ENCODE measurements around the gene GLCCI1.

The GLCCI1 gene

DNA sequence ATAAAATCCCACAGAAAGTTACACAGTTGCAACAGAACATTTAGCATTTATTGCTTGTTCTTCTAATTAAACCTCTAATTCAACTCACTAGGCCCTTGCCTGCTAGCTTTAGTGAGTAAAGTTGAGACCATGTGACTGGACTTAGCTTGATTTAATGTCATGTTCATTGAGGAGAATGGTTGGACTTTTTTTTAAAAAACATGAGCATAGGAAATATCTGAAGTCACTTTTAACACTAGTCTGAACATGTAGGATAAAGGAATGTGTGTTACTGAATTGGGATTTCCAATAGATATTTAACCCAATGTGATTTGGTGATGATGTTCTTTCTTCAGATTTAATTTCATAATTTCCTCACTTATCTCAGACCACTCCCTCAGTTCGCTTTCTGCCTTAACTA lies 24.6 kb upstream of the GLCCI1 start:
- Histone ChIP-seq H3K4me1 (no peaks in the 10 kb centered on the region), H3K4me3 (no peak overlapping the region), H3K9me3 (no peaks in the 10 kb centered on the region), H3K27me3 (ENCODE audit: low read depth) (no peaks in the 10 kb centered on the region; the same call in 1 of the 2 replicates), H3K36me3 (replicated peaks) (no peaks in the 10 kb centered on the region)
- DNase-seq (ENCODE audit: low spot score in 2 of 2) = no peak
- in situ Hi-C loops (cut with MboI; ENCODE audit: low sequenced_read_pairs) = no loop called here

DNA sequence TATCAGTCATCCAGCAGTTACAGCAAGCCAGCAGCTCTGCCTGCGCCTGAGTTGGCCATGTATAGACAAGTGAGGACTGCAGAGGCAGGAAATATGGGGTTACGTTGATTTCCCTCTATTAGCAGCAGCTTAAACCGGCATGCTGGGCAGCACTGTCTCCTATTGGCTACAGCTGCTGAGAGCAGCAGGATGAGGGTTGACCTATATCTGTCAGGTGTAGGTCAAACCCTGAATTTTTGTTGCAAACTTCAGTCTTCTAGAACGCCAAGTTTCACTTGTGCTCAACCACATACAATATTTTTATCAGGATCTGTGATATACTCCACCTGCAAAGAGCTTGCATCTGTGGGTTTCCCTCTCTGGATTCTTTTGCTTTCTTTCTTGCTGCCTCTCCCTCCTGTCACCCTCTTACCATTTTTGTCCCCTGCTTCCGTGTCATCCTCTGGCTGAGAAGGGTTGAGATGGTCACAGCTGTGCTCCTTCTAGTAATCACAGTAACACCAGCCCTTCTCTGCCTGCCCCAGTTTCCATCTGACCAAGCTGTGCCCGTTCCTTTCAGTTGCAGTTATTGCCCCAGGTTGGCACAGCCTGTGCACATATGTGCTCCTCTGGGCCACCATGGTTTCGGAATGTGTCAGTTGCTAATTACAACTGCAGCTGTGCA lies 23.8 kb upstream of the GLCCI1 start:
- in situ Hi-C loops (cut with MboI; ENCODE audit: low sequenced_read_pairs) = no loop called here
- Histone ChIP-seq H3K9me3 (no peaks in the 10 kb centered on the region), H3K4me3 (no peak overlapping the region), H3K4me1 (no peaks in the 10 kb centered on the region), H3K27me3 (ENCODE audit: low read depth) (no peaks in the 10 kb centered on the region; the same call in 1 of the 2 replicates), H3K36me3 (replicated peaks) (no peaks in the 10 kb centered on the region)
- no peak for DNase-seq (ENCODE audit: low spot score in 2 of 2)

GRCh38 chr7:7946486-7946885 lies 22.1 kb upstream of the GLCCI1 start:
- H3K27me3 ChIP-seq (ENCODE audit: low read depth) = no peaks in the 10 kb centered on the region
- no peaks in the 10 kb centered on the region for H3K9me3 ChIP-seq
- H3K4me3 ChIP-seq = no peak overlapping the region
- no peaks in the 10 kb centered on the region for H3K36me3 ChIP-seq (replicated peaks)
- in situ Hi-C loops (cut with MboI; ENCODE audit: low sequenced_read_pairs) = no loop called here
- no peaks in the 10 kb centered on the region for H3K4me1 ChIP-seq
- DNase-seq (ENCODE audit: low spot score in 2 of 2) = no peak

DNA sequence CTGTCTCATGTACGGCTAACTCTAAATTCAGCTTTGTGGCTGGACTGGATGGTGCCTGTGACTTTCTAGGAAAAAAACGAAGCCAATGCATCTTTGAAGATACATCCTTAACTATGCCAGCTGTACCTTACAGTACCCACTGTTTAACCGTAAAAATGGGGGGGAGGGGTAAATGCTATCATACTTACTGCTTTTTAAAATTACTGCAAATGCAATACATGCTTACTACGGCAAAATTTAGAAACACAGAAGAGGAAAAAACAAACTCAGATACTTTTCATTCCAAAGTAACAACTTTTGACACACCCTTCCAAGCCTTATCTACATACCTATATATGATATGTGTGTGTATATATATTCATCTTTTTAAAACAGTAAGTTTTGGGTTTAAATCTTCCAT lies 20.4 kb upstream of the GLCCI1 start:
- Histone ChIP-seq H3K27me3 (ENCODE audit: low read depth) (no peaks in the 10 kb centered on the region), H3K9me3 (no peaks in the 10 kb centered on the region), H3K36me3 (replicated peaks) (no peaks in the 10 kb centered on the region), H3K4me3 (no peak overlapping the region), H3K4me1 (no peaks in the 10 kb centered on the region)
- in situ Hi-C loops (cut with MboI; ENCODE audit: low sequenced_read_pairs) = no loop called here
- DNase-seq (ENCODE audit: low spot score in 2 of 2) = no peak

- peaks cover 8% of the 10 kb centered on the region for H3K4me1 ChIP-seq
- no peaks in the 10 kb centered on the region for H3K27me3 ChIP-seq (ENCODE audit: low read depth)
- H3K4me3 ChIP-seq = no peak overlapping the region
- DNase-seq (ENCODE audit: low spot score in 2 of 2) = no peak
- no peaks in the 10 kb centered on the region for H3K36me3 ChIP-seq (replicated peaks)
- in situ Hi-C loops (cut with MboI; ENCODE audit: low sequenced_read_pairs) = no loop called here
- H3K9me3 ChIP-seq = no peaks in the 10 kb centered on the region
Observed at GRCh38 chr7:7953806-7954205, 14.8 kb upstream of the GLCCI1 start.

DNA sequence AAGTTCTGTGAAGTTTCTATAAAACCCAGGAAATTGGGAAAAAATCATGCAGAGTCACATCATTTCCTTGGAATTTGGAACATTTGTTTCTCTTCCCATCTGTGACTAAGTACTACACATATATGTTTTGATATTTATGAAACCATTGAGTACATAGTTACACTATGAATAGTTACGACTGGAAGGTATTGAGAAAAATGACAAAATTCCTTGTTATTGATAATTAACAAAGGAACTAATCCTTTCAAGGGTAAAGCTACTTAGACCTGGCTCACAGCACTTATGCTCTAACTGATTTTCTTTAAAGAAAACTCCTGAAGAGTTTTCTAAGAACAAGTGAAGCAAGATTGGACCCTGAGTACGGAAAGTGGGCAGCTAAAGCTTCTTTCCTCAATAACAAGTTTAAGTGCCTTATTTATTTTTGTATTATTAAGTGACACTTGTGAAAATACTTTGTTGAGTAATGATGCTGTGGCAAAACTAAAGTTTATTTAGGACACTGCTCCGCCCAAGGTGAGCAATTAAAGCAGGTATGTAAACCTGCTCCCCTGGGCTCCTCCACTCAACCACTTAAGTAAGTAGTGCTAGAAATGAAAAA lies 12.0 kb upstream of the GLCCI1 start:
- Histone ChIP-seq H3K4me3 (no peak overlapping the region), H3K36me3 (replicated peaks) (no peaks in the 10 kb centered on the region), H3K9me3 (no peaks in the 10 kb centered on the region), H3K27me3 (ENCODE audit: low read depth) (no peaks in the 10 kb centered on the region), H3K4me1 (peaks cover 8% of the 10 kb centered on the region)
- in situ Hi-C loops (cut with MboI; ENCODE audit: low sequenced_read_pairs) = no loop called here
- DNase-seq (ENCODE audit: low spot score in 2 of 2) = no peak

- no peak overlapping the region for H3K4me3 ChIP-seq
- peaks cover 8% of the 10 kb centered on the region for H3K4me1 ChIP-seq
- no peaks in the 10 kb centered on the region for H3K27me3 ChIP-seq (ENCODE audit: low read depth)
- in situ Hi-C loops (cut with MboI; ENCODE audit: low sequenced_read_pairs) = no loop called here
- no peaks in the 10 kb centered on the region for H3K36me3 ChIP-seq (replicated peaks)
- no peak for DNase-seq (ENCODE audit: low spot score in 2 of 2)
- no peaks in the 10 kb centered on the region for H3K9me3 ChIP-seq
Observed at GRCh38 chr7:7957513-7957912, 11.1 kb upstream of the GLCCI1 start.

DNA sequence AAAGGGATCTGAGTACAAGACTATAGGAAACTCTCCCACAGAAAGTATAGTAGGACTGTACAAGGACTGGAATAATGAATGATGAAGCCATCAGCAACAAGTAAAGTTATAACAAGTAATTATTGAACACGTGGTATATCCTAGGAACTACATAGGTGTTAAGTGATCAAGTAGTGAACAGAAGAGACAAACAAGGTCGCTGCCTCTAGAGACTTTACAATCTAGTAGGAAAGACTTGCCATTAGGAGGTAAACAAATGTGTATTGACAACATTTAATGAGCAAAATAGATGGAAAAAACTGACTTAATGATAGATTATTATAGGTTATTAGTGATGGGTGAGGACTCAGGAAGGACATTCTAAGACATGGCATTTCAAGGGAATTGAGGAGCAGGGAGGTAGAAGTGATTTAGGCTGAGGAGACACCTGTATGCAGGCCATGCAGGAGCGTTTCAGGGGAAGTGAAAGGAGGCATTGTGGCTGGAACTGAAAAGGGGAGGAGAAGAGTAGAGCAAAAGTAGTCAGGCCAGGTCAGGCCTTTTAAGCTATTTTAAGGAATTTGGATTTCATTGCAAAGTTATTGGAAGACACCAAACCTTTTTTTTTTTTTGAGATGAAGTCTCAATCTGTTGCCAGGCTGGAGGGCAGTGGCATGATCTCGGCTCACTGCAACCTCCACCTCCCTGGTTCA lies 8.5 kb upstream of the GLCCI1 start:
- H3K4me1 ChIP-seq = peaks cover 3% of the 10 kb centered on the region; the same call in 1 of the 2 replicates
- in situ Hi-C loops (cut with MboI; ENCODE audit: low sequenced_read_pairs) = no loop called here
- no peak for DNase-seq (ENCODE audit: low spot score in 2 of 2)
- H3K4me3 ChIP-seq = no peak overlapping the region
- no peaks in the 10 kb centered on the region for H3K36me3 ChIP-seq (replicated peaks)
- no peaks in the 10 kb centered on the region for H3K27me3 ChIP-seq (ENCODE audit: low read depth)
- H3K9me3 ChIP-seq = no peaks in the 10 kb centered on the region

DNA sequence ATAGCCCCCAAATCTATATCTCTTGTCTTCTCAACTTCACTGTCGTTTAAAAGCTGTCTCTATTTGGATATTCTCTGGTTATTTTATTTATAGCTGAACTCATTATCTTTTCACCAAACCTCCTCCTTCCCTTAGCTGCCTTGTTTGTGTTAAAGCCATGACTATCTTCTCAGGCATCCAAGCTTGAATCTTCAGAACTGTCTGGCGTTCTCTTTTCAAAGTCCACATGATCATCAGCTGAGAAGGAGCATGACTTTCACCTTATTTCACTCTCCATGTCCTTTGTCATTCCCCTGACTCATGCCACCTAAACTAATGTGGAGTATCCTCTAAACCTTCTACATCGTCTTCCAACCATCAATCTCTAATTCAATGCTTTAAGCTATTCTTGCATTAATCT lies 5.7 kb upstream of the GLCCI1 start:
- Histone ChIP-seq H3K36me3 (replicated peaks) (no peaks in the 10 kb centered on the region), H3K4me1 (peaks cover 2% of the 10 kb centered on the region), H3K27me3 (ENCODE audit: low read depth) (no peaks in the 10 kb centered on the region), H3K4me3 (no peak overlapping the region), H3K9me3 (no peaks in the 10 kb centered on the region)
- in situ Hi-C loops (cut with MboI; ENCODE audit: low sequenced_read_pairs) = no loop called here
- DNase-seq (ENCODE audit: low spot score in 2 of 2) = no peak

DNA sequence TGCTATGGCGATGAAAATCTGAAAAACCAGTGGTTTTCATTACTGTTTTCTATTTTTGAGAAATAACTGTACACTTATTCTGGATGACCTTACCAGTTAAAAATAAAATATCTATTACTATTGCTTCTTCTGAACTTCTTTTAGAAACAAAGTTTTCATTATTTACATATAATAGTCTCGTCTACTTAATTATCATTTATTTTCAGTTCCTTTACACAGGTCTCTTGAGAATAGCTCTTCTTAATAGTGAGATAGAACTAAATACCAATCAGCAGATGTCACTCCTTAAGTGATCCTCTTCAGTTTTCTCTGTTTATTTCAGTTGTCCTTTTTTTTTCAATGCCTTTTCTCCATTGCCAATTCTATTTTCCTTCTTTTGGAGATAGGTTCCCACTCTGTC lies 4.3 kb upstream of the GLCCI1 start:
- Histone ChIP-seq H3K9me3 (no peaks in the 10 kb centered on the region), H3K27me3 (ENCODE audit: low read depth) (no peaks in the 10 kb centered on the region), H3K4me3 (no peak overlapping the region), H3K4me1 (peaks cover 6% of the 10 kb centered on the region), H3K36me3 (replicated peaks) (no peaks in the 10 kb centered on the region)
- in situ Hi-C loops (cut with MboI; ENCODE audit: low sequenced_read_pairs) = no loop called here
- DNase-seq (ENCODE audit: low spot score in 2 of 2) = no peak

- Histone ChIP-seq H3K27me3 (ENCODE audit: low read depth) (no peaks in the 10 kb centered on the region), H3K36me3 (replicated peaks) (no peaks in the 10 kb centered on the region), H3K4me3 (no peak overlapping the region), H3K4me1 (peaks cover 6% of the 10 kb centered on the region), H3K9me3 (no peaks in the 10 kb centered on the region)
- in situ Hi-C loops (cut with MboI; ENCODE audit: low sequenced_read_pairs) = no loop called here
- DNase-seq (ENCODE audit: low spot score in 2 of 2) = no peak
Observed at GRCh38 chr7:7964691-7965090, 3.9 kb upstream of the GLCCI1 start.

- Histone ChIP-seq H3K4me3 (no peak overlapping the region), H3K4me1 (peaks cover 6% of the 10 kb centered on the region), H3K36me3 (replicated peaks) (no peaks in the 10 kb centered on the region), H3K27me3 (ENCODE audit: low read depth) (no peaks in the 10 kb centered on the region), H3K9me3 (no peaks in the 10 kb centered on the region)
- in situ Hi-C loops (cut with MboI; ENCODE audit: low sequenced_read_pairs) = no loop called here
- DNase-seq (ENCODE audit: low spot score in 2 of 2) = no peak
Observed at GRCh38 chr7:7965301-7965700, 3.3 kb upstream of the GLCCI1 start.

GRCh38 chr7:7966141-7966734 lies 2.4 kb upstream of the GLCCI1 start:
- Histone ChIP-seq H3K36me3 (replicated peaks) (no peaks in the 10 kb centered on the region), H3K27me3 (ENCODE audit: low read depth) (no peaks in the 10 kb centered on the region), H3K4me3 (no peak overlapping the region), H3K9me3 (no peaks in the 10 kb centered on the region), H3K4me1 (peaks cover 6% of the 10 kb centered on the region)
- DNase-seq (ENCODE audit: low spot score in 2 of 2) = no peak
- in situ Hi-C loops (cut with MboI; ENCODE audit: low sequenced_read_pairs) = no loop called here

- in situ Hi-C loops (cut with MboI; ENCODE audit: low sequenced_read_pairs) = no loop called here
- no peaks in the 10 kb centered on the region for H3K9me3 ChIP-seq
- H3K4me3 ChIP-seq = peak overlapping the region; percentile 65
- DNase-seq (ENCODE audit: low spot score in 2 of 2) = no peak
- no peaks in the 10 kb centered on the region for H3K27me3 ChIP-seq (ENCODE audit: low read depth)
- H3K36me3 ChIP-seq (replicated peaks) = no peaks in the 10 kb centered on the region
- peaks cover 14% of the 10 kb centered on the region for H3K4me1 ChIP-seq
Observed at GRCh38 chr7:7967886-7968543, 581 bp upstream of the GLCCI1 start.

Data from HAP-1 (cell line).